GM12864 (cell line): ENCODE data around the gene SF3B5.
A peak's percentile ranks its signal among the peaks of the same experiment; 100 is the strongest.
"Not testable (repeated sequence)": the region's sequence is repeated elsewhere in the genome, so short reads cannot be mapped to it uniquely, and the experiment has no call there.

Experiments
- DNase-seq: peaks from one replicate; pipeline ENCODE4 v3.0.0-alpha.2; 2011; ENCODE audit warnings: low read depth
- H3K4me3 ChIP-seq: 2 replicates; pipeline ENCODE4 v1.5.1; 2011; ENCODE audit warnings: mild to moderate bottlenecking, low read depth, low read length, control low read depth
- CTCF ChIP-seq: IDR thresholded peaks from 2 replicates; pipeline ENCODE4 v1.5.1; 2011; ENCODE audit warnings: low read depth, mild to moderate bottlenecking, moderate library complexity, low read length, control low read depth, inconsistent platforms; ENCODE audit errors: missing control alignments

The SF3B5 gene

GRCh38 chr6:144059139-144059538 is 36.2 kb downstream of the SF3B5 start:
- no peak overlapping the region for H3K4me3 ChIP-seq
- no peak for DNase-seq
- no peak for TF ChIP-seq CTCF

GRCh38 chr6:144055121-144055931 is 40.0 kb downstream of the SF3B5 start:
- no peak for TF ChIP-seq CTCF
- DNase-seq = no peak
- peak overlapping the region; percentile 26; the same call in 1 of the 2 replicates for H3K4me3 ChIP-seq

GRCh38 chr6:144053601-144054000 is 41.8 kb downstream of the SF3B5 start:
- no peak for TF ChIP-seq CTCF
- DNase-seq = no peak

GRCh38 chr6:144052488-144052887 is 42.9 kb downstream of the SF3B5 start:
- DNase-seq = no peak
- TF ChIP-seq CTCF = no peak
- no peak overlapping the region for H3K4me3 ChIP-seq

More at GRCh38 chr6:144053601-144054000, 41.8 kb downstream of the SF3B5 start:
- H3K4me3 ChIP-seq = no peak overlapping the region

- TF ChIP-seq CTCF = no peak
- DNase-seq = no peak
- H3K4me3 ChIP-seq = no peak overlapping the region
Measured at GRCh38 chr6:144049386-144049785, 46.0 kb downstream of the SF3B5 start.

- H3K4me3 ChIP-seq = no peak overlapping the region
- TF ChIP-seq CTCF = no peak
- no peak for DNase-seq
Measured at GRCh38 chr6:144047688-144048087, 47.7 kb downstream of the SF3B5 start.

- DNase-seq, H3K4me3 ChIP-seq: not testable (repeated sequence)
Measured at GRCh38 chr6:144046672-144047071, 48.7 kb downstream of the SF3B5 start.

- DNase-seq = not testable (repeated sequence)
Measured at GRCh38 chr6:144044989-144045388, 50.4 kb downstream of the SF3B5 start.

More at GRCh38 chr6:144044989-144045388, 50.4 kb downstream of the SF3B5 start:
- H3K4me3 ChIP-seq = not testable (repeated sequence)
